Superior temporal gyrus (tissue), 1 donor: Measurements from ENCODE around the gene FABP3.

Experiments
- DNase-seq: peaks from one replicate; pipeline ENCODE4 v3.0.0-alpha.2; 2016; ENCODE audit errors: extremely low spot score

Gene FABP3

GRCh38 chr1:31373056-31373896, at the start of gene FABP3:
FABP3 (minus strand) TSS chr1:31373076; CDS start chr1:31373014, 62 bp downstream.
- peak; percentile 81 for DNase-seq

GRCh38 chr1:31421371-31422040, 48.6 kb upstream of the FABP3 start:
- no peak for DNase-seq

- DNase-seq = no peak
Measured at GRCh38 chr1:31420716-31421115, 47.8 kb upstream of the FABP3 start.

- DNase-seq = no peak
Measured at GRCh38 chr1:31418626-31419323, 45.9 kb upstream of the FABP3 start.

- DNase-seq = no peak
Measured at GRCh38 chr1:31417148-31417547, 44.3 kb upstream of the FABP3 start.

GRCh38 chr1:31416101-31416736, 43.3 kb upstream of the FABP3 start:
- no peak for DNase-seq

GRCh38 chr1:31415658-31416057, 42.8 kb upstream of the FABP3 start:
- DNase-seq = no peak

- peak; percentile 10 for DNase-seq
Measured at GRCh38 chr1:31414980-31415370, 42.1 kb upstream of the FABP3 start.

GRCh38 chr1:31413405-31414001, 40.6 kb upstream of the FABP3 start:
- DNase-seq = no peak

GRCh38 chr1:31412732-31413404, 40.0 kb upstream of the FABP3 start, which contains the start of gene SERINC2:
SERINC2 (plus strand) TSS chr1:31413213; CDS start chr1:31413266, 53 bp downstream.
- DNase-seq = no peak

- no peak for DNase-seq
Measured at GRCh38 chr1:31412205-31412604, 39.3 kb upstream of the FABP3 start.

GRCh38 chr1:31410871-31411270, 38.0 kb upstream of the FABP3 start:
- DNase-seq = no peak

GRCh38 chr1:31409946-31410858, 37.3 kb upstream of the FABP3 start:
- no peak for DNase-seq

GRCh38 chr1:31408788-31409318, 36.0 kb upstream of the FABP3 start:
- DNase-seq = no peak

- no peak for DNase-seq
Measured at GRCh38 chr1:31407029-31407626, 34.3 kb upstream of the FABP3 start.

- DNase-seq = no peak
Measured at GRCh38 chr1:31405578-31406245, 32.8 kb upstream of the FABP3 start.

- DNase-seq = no peak
Measured at GRCh38 chr1:31401241-31401640, 28.4 kb upstream of the FABP3 start.

GRCh38 chr1:31400393-31400792, 27.5 kb upstream of the FABP3 start:
- no peak for DNase-seq

- no peak for DNase-seq
Measured at GRCh38 chr1:31399976-31400375, 27.1 kb upstream of the FABP3 start.
